Ovary (tissue), 9 donors: Measurements from ENCODE around the gene GAS2L1. TPM values are rescaled to one million over a fixed set of nuclear protein-coding genes. Genes with fewer than 3 reads are reported as not detected.
A peak's percentile ranks its signal among the peaks of the same experiment; 100 is the strongest.
"Not testable (repeated sequence)": the region's sequence is repeated elsewhere in the genome, so short reads cannot be mapped to it uniquely, and the experiment has no call there.

Experiments used
- DNase-seq, 5 donors: peaks; one replicate each; pipeline ENCODE4 v3.0.0-alpha.2; 2019 to 2020
- H3K27ac ChIP-seq, 2 donors: fragments of 200-600 bp; one replicate each; pipeline versions ENCODE4 v1.5.1 to v1.8.0; 2019 to 2022
- H3K27me3 ChIP-seq: fragments of 200-600 bp; one replicate; pipeline ENCODE4 v1.8.0; 2022
- H3K36me3 ChIP-seq: fragments of 200-600 bp; sonication (generic); one replicate; pipeline ENCODE4 v1.5.1; 2019
- H3K4me1 ChIP-seq: one replicate; pipeline ENCODE4 v1.8.1; 2013; ENCODE audit warnings: mild to moderate bottlenecking, moderate library complexity; ENCODE audit not compliant: insufficient read depth
- H3K4me3 ChIP-seq: fragments of 200-600 bp; sonication (generic); one replicate; pipeline ENCODE4 v1.5.1; 2017
- H3K9me3 ChIP-seq, 2 donors: fragments of 200-600 bp in 1 of 2; sonication (generic) in 1 of 2; one replicate each; pipeline versions ENCODE4 v1.5.1 to v1.8.1; 2013 to 2019; ENCODE audit warnings: mild to moderate bottlenecking in 1 of 2, moderate library complexity in 1 of 2
- EP300 ChIP-seq: sonication (generic); formaldehyde crosslinking; IDR thresholded peaks from one replicate; pipeline ENCODE4 v1.6.1; 2017; ENCODE audit warnings: antibody characterized with exemption
- POLR2A ChIP-seq: fragments of 450-650 bp; IDR thresholded peaks from one replicate; pipeline ENCODE4 v1.6.1; 2017; ENCODE audit warnings: antibody characterized with exemption, mild to moderate bottlenecking, moderate library complexity
- WGBS, 3 donors: extraction: QIAGEN DNeasy Blood & Tissue Kit in 1 of 3; methylation state at CpG; one replicate each; pipeline versions ENCODE4 v1.1.5 to v1.1.7; 2013 to 2017; 5-methylcytosine and 5-hydroxymethylcytosine counted together
- intact Hi-C, 4 donors: fragments of 100-400 bp; cut with DNase I; formaldehyde crosslinking; loops; one replicate each; pipeline versions ENCODE4 v1.11.0 to v1.15.1; 2022 to 2023
- polyA plus RNA-seq, 2 donors: library from polyadenylated mRNA; stranded (reverse); fragments of 200-250 nt in 1 of 2; fragments of 350-450 nt in 1 of 2; fragmentation: Illumina TruSeq in 1 of 2; extraction: RNeasy Lipid Tissue Mini Kit (QIAGEN cat#74804) in 1 of 2; gene quantifications; one replicate each; pipeline ENCODE4 v1.2.3, GENCODE V29; 2013 to 2014
- total RNA-seq, 7 donors: library from RNA; depleted of rRNA in 2 of 7; stranded (reverse); fragments of >200 nt in 2 of 7; fragmentation: NEBNext Ultra II Directional in 3 of 7; extraction: Animal tissue kit (Norgen Biotek cat#: 25700) in 3 of 7; gene quantifications; one replicate each; pipeline versions ENCODE4 v1.1.0 to v1.2.4, GENCODE V29; 2016 to 2023
- TF ChIP-seq, protein P1 (sequence below), 3 donors: fragments of 450-650 bp in 2 of 3; fragments of 200-600 bp in 1 of 3; IDR thresholded peaks; one replicate each; pipeline versions ENCODE4 v1.5.1 to v1.8.0; 2016 to 2022; ENCODE audit warnings: antibody characterized with exemption in 3 of 3, mild to moderate bottlenecking in 1 of 3
- donor health status: DM: no; HTN: no; CAD: no; lungs with moderate emphysema.
- donor health status: DM: no; HTN: no; CAD: no.
- donor health status: Bipolar disorder and iron deficiency.
- donor health status: DM: yes; HTN: yes; CAD: no.
- donor health status: DM: no; HTN: no; CAD: no.
- donor health status: DM: yes; HTN: yes; CAD: no.

The GAS2L1 gene
- total and polyA plus RNA-seq, 9 donors: 2.1 to 21.0 (median 9.8) TPM

DNA sequence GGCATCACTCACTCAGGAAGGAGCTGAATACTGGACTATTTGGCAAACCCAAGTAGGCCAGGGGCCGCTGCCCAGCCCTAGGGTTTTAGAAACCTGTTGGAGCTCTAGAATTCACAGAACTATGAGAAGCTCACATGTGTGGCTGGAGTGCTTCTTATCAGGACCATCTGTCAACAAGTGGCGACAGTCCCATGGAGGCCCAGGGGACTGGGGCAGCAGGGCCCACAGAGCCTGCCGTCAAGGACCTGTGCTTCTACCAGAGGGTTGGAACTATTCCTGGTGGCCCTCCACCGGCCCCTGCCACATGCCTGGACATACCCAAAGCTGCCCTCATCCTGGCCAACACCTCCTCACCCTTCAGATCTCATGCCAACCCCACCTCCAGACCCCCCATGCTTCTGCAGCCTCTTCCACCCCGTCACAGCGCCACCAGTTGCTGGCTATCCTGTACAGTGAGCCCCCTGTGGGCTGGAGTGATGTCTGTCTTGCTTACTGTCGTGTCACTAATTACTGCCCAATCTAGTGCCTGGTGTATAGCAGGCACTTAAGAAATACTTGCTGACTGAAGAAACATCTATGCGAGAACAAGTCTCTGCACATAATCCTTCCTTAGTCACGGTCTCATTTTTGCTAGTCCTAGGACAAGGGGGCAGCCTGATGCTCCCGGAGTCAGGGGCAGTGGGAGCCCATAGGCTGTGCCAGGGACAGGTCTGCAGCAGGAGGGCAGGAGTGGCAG is 36.3 kb downstream of the GAS2L1 start:
- no peaks in the 10 kb centered on the region for H3K27me3 ChIP-seq
- H3K4me3 ChIP-seq: no peak overlapping the region
- H3K4me1 ChIP-seq: no peaks in the 10 kb centered on the region
- 87 to 92% (median 90%) methylated on average over 10 of the region's 10 CpGs for WGBS, 3 donors
- no peak overlapping the region for H3K27ac ChIP-seq
- TF ChIP-seq POLR2A (no peak), EP300 (no peak)
- TF ChIP-seq, protein P1, sequence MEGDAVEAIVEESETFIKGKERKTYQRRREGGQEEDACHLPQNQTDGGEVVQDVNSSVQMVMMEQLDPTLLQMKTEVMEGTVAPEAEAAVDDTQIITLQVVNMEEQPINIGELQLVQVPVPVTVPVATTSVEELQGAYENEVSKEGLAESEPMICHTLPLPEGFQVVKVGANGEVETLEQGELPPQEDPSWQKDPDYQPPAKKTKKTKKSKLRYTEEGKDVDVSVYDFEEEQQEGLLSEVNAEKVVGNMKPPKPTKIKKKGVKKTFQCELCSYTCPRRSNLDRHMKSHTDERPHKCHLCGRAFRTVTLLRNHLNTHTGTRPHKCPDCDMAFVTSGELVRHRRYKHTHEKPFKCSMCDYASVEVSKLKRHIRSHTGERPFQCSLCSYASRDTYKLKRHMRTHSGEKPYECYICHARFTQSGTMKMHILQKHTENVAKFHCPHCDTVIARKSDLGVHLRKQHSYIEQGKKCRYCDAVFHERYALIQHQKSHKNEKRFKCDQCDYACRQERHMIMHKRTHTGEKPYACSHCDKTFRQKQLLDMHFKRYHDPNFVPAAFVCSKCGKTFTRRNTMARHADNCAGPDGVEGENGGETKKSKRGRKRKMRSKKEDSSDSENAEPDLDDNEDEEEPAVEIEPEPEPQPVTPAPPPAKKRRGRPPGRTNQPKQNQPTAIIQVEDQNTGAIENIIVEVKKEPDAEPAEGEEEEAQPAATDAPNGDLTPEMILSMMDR (IDR thresholded peaks at IDR 0.05): no peak
- DNase-seq: no peak
- no peaks in the 10 kb centered on the region for H3K36me3 ChIP-seq
- intact Hi-C loops: no loop called here
- no peaks in the 10 kb centered on the region for H3K9me3 ChIP-seq

DNA sequence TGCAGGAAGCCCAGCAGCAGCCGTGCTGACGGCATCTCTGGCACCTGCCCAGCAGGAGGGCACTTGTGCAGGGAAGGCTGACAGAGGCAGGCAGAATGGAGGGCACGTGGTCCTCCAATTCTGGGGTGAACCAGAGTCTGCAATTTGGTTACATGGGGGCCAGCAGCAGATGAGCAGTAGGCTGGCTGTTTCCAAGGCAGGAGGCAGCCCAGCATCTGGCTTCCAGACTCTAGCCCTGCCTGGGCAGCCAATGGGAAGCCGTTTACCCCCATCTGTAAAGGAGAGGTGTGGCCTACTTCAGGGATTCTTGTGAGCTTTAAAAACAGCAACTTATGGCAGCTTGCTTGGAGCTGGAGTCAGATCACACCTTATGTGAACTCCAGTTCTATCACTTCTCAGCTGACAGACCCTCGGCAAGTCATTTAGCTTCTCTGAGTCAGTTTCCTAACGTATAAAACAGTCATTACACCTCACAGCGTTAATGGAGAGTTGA is 36.9 kb downstream of the GAS2L1 start:
- no peak overlapping the region for H3K27ac ChIP-seq
- H3K36me3 ChIP-seq: no peaks in the 10 kb centered on the region
- H3K4me1 ChIP-seq: no peaks in the 10 kb centered on the region
- 62 to 72% (median 66%) methylated on average over 7 of the region's 7 CpGs for WGBS, 3 donors
- TF ChIP-seq POLR2A (no peak), EP300 (no peak)
- TF ChIP-seq, protein P1 (IDR thresholded peaks at IDR 0.05): no peak
- no peaks in the 10 kb centered on the region for H3K27me3 ChIP-seq
- H3K4me3 ChIP-seq: no peak overlapping the region
- intact Hi-C loops: no loop called here
- DNase-seq: no peak
- H3K9me3 ChIP-seq: no peaks in the 10 kb centered on the region

DNA sequence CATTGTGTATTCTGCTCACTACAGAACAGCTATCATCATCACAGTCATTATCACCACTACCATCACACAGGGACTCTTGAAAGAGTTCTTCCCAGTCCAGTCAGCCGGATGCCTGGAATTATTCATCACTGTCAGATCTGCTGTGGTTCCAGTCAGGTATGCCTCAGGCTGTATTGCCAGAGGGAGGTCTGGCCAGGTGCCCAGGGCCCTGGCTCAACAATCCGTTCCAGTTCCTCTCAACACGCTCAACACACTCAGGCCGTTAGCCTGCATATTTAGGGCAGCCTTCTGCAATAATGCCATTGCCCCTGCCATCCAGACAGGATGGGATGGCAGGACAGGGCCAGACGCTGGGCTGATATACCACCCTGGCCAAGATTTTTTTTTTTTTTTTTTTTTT is 37.7 kb downstream of the GAS2L1 start:
- Histone ChIP-seq H3K4me1 (no peaks in the 10 kb centered on the region), H3K9me3 (no peaks in the 10 kb centered on the region), H3K27me3 (no peaks in the 10 kb centered on the region), H3K4me3 (no peak overlapping the region), H3K27ac (no peak overlapping the region), H3K36me3 (no peaks in the 10 kb centered on the region)
- TF ChIP-seq EP300: no peak
- TF ChIP-seq, protein P1 (IDR thresholded peaks at IDR 0.05): no peak
- TF ChIP-seq POLR2A: no peak
- 26 to 34% (median 33%) methylated on average over 5 of the region's 5 CpGs for WGBS, 3 donors
- DNase-seq: peak in 3 of 5 donors; percentile 45 to 76 (median 49)
- intact Hi-C loops: no loop called here

DNA sequence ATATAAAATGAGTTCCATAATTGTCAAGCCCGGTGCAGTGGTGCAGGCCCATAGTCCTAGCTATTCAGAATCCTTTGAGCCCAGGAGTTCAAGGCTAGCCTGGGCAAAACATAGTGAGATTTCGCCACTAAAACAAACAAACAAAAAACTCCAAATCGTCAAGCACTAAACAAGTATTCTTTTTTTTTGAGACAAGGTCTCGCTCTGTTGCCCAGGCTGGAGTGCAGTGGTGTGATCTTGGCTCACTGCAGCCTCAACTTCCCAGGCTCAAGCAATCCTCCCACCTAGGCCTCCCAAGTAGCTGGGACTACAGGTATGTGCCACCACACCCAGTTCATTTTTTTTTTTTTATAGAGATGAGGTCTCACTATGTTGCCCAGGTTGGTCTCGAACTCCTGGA is 38.4 kb downstream of the GAS2L1 start:
- H3K27ac ChIP-seq, H3K4me1 ChIP-seq, DNase-seq, H3K36me3 ChIP-seq, H3K27me3 ChIP-seq, H3K9me3 ChIP-seq, H3K4me3 ChIP-seq, intact Hi-C loops: not testable (repeated sequence)
- WGBS, 3 donors: 67 to 82% (median 74%) methylated on average over 5 of the region's 5 CpGs

DNA sequence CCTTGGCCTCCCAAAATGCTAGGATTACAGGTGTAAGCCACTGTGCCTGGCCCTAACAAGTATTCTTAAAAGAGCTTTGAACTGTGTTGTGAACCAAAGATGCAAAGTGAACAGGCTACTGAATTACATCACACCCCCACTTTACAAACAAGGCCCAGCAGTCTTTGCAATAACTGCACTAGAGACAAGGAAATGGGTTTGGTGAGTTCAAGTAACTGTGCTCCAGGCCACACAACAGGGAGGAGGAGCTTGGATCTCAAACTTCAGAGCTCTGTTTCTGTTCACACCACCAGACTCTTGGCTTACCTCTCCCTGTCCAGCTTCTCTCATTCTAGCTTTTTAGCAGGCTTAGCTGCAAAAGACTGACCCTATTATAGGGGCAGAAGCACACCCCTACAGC is 39.5 kb downstream of the GAS2L1 start:
- H3K36me3 ChIP-seq: no peaks in the 10 kb centered on the region
- DNase-seq: no peak
- H3K27me3 ChIP-seq: no peaks in the 10 kb centered on the region
- H3K4me1 ChIP-seq: no peaks in the 10 kb centered on the region
- no peak overlapping the region for H3K4me3 ChIP-seq
- H3K27ac ChIP-seq: no peak overlapping the region
- H3K9me3 ChIP-seq: no peaks in the 10 kb centered on the region
- intact Hi-C loops: no loop called here
- TF ChIP-seq POLR2A: no peak
